ENCODE data around the gene MN1.
"Not testable (repeated sequence)": the region's sequence is repeated elsewhere in the genome, so short reads cannot be mapped to it uniquely, and the experiment has no call there.

MN1 gene

DNA sequence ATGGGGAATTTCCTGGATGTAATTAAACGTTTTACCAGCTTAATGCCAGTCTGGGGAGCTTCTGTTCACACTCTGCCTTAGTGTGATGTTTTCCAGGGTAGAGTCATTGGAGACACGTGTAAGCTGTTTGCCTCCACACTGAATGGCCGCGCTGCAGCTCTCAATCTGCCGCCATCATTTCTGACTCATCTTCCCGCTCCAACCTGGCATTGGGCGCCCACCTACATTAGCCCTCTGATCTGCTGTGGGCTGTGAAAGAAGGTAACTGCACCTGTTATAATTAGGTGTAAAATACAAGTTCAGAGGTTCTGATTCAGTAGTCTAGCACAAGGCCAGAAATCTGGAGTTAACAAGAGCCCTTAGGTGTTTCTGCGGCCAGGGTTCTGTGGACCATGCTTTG, 54.6 kb downstream of the MN1 start:
- in situ Hi-C loops (cut with HindIII; ENCODE audit: low sequenced_read_pairs), result no loop called here

DNA sequence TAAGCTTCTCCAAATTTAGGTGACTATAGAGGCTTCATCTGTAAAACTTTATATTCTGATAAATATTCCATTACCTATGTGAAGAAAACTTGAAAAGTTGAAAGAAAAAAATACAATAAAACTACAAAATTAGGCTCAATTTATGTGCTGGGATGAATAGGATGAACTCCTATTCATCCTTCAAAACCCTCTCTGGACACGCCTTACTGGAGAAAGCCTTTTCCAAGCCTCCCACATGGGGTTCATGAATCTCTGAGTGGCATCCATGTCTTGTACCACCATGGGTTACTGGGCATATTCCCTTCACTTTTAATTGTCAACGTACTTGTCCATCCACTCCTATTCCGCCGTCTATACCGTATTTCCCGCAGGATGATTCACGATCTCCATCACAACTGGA, 55.7 kb downstream of the MN1 start:
- in situ Hi-C loops (cut with HindIII; ENCODE audit: low sequenced_read_pairs), result no loop called here

DNA sequence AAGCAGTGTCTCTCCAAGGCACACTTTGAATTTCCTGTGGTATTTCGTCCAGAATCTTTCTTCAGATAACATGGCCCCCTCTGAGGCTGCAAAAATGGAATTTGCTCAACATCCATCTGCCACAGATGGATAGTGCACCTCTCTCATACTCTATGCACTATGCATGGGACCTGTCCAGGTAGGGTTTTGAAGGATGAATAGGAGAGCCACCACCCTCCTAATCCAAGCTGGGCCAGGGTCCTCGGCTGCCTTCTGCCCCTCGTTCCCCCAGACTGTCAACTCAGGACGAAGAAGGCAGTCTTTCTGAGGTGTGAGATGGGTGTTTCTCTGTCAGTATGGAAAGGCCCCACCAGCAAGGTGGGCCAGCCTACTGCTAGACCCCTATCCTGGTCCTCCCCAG, 56.4 kb downstream of the MN1 start:
- in situ Hi-C loops (cut with HindIII; ENCODE audit: low sequenced_read_pairs), result no loop called here

DNA sequence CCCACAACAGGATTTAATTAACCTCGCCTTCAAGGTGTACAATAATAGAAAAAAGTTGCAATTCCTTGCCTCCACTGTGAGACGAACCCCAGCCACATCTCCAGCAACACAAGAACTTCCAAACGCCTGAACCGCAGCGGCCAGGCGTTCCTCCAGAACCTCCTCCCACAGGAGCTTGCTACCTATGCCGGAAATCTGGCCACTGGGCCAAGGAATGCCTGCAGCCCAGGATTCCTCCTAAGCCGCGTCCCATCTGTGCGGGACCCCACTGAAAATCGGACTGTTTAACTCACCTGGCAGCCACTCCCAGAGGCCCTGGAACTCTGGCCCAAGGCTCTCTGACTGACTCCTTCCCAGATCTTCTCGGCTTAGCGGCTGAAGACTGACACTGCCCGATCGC, 57.5 kb downstream of the MN1 start:
- in situ Hi-C loops (cut with HindIII; ENCODE audit: low sequenced_read_pairs), result not testable (repeated sequence)

DNA sequence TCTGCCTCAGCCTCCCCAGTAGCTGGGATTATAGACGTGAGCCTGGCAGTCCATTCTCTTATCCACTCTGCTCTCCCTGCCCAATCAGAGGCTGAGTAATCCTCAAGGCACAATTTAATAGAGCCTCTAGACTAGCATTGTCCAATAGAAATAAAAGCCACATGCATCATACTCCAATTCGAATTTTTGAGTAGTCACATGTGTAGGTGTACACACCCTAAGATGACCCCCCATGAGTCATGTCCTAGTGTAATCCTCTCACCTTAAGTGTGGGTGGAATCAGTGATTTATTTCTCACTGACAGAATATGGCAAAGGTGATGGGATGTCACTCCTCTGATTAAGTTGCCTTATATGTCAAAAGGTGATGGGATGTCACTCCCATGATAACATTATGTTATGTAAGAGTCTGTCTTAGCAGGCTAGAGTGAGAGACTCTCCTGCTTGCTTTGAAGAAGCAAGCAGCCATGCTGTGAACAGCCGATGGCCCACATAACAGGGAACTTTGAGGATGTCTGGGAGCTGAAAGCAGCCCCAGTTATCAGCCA, 61.3 kb downstream of the MN1 start:
- in situ Hi-C loops (cut with HindIII; ENCODE audit: low sequenced_read_pairs), result no loop called here

DNA sequence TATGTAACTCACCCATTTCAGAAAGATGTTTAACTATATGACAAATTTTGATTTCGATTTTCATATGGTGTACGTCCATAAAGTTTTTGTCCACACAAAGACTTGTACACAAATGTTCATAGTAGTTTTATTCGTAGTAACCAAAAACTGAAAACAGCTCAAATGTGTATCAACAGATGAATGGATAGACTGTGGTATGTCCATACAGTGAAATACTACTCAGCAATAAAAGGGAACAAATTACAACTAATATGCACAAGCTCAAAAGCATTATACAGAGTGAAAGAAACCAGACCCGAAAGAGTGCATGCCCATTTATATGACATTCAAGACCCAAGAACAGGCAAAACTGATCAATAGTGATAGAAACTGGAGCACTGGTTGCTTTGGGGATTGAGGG, 64.0 kb downstream of the MN1 start:
- in situ Hi-C loops (cut with HindIII; ENCODE audit: low sequenced_read_pairs), result no loop called here

DNA sequence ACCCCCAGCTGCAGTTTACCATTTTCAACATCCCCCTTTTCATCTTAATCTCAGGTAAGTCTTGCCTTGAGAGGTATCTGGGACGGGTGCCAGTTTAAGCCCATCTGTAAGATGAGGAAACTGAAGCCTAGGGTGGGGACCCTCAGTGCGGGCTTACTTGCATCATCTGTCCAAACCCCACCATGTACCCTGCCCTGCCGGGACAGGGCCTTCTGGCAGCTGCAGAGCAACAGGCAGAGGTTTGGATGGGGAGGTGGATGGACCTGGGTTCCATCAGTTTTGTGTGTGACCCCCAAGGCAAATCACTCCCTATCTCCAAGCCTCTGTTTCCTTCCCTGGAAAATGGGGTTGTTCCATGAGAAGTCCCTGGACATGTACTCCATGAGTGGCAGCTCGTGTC, 67.5 kb downstream of the MN1 start:
- in situ Hi-C loops (cut with HindIII; ENCODE audit: low sequenced_read_pairs), result no loop called here

DNA sequence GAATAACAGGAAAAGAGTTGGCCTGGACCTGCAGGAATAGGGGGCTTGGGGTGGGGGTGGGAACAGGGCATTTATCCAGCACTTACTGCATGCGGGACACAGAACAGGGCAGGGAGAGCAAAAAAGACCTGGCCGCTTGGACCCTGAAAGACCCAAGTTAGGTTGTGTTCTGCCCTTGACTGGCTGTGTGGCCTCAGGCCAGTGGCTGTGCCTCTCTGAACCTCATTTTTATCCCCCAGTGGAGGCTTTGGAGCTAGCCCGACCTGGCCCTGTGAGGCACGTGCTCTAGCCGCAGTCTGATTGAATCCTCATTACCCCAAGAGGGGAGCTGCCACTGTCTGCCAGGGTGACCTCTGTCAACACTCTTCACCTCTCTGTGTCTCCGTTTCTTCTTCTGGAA, 68.7 kb downstream of the MN1 start:
- in situ Hi-C loops (cut with HindIII; ENCODE audit: low sequenced_read_pairs), result no loop called here

DNA sequence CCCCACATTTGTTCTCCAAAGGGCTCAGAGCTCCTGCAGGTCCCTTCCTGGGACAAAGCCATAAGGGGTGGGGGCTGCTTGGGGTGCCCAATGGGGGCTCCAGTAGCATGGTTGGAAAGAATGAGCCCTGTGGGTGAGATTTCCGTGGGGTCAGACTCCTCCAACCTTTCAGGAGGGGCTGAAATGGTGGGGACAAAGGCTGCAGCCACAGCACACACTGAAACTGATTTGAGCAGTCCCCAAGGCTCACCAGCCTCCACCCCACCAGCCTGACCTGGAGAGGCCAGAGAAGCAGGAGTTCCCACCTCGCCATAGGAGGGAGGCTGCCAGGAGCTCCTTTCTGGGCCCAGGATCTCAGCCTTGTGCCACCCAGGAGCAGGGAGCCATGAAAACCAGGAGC, 69.2 kb downstream of the MN1 start:
- in situ Hi-C loops (cut with HindIII; ENCODE audit: low sequenced_read_pairs), result no loop called here

DNA sequence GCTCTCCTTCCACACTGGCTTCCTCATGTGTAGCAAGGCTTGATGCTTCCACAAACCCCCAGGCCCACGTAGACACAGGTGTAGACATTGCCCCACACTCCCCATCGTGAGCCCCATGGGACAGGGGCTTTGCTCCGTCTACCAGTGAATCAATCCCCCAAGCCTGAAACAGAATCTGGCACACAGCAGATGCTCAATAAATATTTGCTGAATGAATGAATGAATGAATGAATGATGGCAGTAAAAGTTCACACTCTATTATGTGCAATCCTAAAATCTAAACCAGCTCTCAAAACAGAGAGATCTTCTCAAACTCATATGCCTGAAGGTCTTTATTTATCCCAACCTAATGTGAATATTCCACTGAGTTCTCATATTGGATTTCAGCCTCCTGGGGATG, 69.9 kb downstream of the MN1 start:
- in situ Hi-C loops (cut with HindIII; ENCODE audit: low sequenced_read_pairs), result no loop called here

DNA sequence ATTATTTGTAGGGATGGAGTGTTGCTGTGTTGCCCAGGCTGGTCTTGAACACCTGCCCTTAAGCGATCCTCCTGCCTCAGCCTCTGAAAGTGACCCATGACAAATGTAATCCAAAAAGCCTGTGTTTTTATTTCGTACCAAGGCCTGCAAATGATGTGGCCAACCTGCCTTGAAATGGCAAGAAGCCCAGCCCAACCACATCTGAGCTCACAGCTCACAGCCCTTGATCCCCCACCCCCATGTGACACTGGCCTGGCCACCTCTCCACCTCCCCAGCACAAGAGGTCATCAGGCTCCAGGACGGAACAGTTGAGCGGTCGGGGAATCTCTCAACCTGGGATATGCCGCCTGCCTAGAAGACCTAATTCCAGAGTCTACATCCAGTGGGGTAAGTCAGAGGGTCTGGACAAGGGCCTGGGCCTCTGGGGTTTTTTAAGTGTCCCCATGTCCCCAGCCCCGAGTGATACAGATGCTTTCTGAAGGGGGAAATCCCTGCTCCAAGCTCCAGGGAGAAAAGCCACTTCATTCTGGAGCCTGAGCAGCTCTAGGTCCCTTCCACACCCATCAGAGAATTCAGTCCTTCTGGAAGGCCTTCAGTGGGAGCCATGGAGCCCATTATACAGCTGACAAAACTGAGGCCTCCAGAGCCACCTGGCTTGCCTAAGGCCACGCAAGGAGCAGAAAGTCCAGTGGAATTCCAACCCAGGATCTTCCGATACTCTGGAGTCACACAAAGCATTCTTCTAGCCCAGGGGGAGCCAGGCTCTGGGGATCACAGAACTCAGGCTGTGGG, 70.7 kb downstream of the MN1 start:
- in situ Hi-C loops (cut with HindIII; ENCODE audit: low sequenced_read_pairs), result no loop called here

DNA sequence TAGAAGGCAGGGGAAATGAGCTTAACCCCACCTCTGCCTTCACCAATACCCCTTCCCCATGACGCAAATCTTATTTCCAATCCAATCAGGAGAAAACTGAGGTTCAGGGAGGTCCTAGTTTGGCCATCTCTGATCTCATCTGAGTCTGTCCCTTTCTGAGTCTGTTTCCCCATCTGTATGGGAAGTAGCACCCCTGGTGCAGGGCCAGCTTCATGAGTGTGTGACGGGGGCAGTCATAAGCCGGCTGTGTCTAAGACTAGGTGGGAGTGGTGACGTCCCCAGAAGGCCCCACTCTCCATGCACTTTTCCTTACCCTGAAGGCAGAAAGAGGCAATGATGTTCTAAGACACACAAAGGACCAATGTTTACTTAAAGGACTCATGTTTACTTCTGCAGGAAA, 72.3 kb downstream of the MN1 start:
- in situ Hi-C loops (cut with HindIII; ENCODE audit: low sequenced_read_pairs), result no loop called here

DNA sequence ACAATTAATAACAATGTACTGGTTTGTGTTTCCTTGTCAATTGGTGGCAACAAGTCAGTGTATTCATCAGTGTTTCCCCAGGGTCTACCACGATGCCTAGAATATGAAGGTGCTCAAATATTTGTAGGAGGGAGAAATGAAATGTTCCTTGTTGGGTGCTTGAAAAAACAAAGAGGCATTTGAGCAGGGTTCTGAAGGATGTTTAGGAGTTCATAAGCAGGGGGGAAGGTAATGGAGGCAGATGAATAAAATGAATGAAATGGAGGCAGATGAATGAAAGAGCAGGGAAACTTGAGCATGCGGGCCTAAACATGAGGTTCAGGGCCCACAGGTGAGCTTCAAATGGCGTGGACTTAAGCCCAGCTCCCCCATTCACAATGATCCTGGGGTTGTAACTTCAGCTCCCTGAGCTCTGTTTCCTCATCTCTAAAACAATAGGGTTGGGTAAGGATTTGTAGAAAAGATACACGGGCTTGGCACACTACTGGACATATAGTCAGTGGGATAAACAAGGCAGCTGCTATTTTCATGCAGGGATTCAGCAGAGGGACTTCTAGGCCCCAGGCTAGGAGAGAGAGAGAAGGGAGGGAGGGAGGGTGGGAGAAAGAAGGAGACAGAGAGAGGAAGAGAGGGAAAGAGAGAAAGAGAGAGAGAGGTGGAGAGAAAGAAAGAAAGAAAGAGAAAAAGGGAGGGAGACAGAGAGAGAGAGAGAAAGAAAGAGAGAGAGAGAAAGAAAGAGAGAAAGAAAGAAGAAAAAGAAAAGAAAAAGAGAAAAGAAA, 73.7 kb downstream of the MN1 start:
- in situ Hi-C loops (cut with HindIII; ENCODE audit: low sequenced_read_pairs), result no loop called here

DNA sequence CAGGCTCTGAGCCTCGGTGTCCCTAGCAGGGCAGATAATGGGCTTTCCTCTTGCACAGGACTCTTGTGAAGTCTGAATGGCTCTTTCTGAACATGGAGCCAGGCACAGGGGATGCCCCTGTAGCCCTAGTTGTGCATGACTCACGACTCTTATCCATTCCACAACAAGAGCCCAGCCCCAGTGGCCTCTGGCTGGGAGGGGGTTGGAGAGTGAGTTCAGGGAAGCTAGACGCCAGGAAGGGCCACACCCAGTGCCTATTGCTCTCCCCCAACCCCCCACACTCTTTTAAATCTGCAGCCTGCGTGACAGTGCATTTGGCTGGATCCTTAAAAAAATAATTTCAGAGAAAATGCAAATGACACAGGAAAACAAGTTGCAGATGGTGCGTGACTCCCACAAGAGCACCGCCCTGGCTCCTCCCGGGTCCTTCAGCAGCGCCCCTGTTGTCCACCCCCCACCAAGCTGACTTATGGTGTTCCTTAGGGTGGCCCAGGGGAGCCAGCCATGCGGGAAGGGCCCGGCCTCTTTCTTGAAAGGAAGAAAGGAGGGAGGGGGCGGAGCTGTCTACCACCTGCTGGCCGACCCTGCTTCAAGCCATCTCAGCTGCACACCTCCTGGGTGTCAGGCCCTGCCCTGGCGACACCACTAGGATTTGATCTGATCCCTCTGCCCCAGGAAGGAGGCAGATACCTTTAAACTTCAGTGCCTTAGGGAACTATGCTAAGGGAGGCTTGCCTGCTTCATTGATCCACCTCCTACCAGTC, 74.7 kb downstream of the MN1 start:
- in situ Hi-C loops (cut with HindIII; ENCODE audit: low sequenced_read_pairs), result no loop called here

DNA sequence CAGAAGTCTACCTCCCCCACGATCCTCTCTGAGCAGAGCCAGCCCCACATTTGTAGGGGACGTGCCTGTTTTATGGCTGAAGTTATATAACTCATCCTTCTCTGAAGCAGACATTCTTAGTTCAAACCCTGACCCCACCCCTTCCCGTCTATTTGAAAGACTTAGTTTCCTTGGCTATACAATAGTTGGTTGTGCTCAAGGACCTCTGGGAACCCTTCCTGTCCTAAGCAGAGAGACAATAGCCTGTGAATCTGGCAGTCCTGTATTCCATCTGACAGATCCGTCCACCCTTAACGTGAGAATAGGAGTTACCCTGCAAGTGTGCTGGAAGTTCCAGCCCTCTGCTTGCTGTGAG, 75.2 kb downstream of the MN1 start:
- in situ Hi-C loops (cut with HindIII; ENCODE audit: low sequenced_read_pairs), result no loop called here

DNA sequence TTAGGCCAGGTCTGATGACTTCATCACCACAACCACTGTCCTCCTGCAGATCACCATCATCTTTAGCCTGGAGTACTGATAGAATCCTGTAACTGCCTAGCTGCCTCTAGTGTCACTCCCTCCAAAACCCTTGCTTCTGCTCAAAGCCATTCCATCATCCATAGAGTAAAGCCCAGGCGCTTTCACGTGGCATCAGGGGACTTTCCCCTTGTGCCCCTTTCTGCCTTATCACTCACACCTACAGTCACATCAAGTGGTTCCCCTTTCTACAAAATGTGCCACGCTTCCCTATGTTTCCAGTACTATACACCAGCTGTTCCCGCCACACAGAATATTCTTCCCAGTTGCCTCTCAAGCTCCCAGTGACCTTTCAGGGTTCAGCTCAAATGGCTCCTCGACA, 75.9 kb downstream of the MN1 start:
- in situ Hi-C loops (cut with HindIII; ENCODE audit: low sequenced_read_pairs), result no loop called here

DNA sequence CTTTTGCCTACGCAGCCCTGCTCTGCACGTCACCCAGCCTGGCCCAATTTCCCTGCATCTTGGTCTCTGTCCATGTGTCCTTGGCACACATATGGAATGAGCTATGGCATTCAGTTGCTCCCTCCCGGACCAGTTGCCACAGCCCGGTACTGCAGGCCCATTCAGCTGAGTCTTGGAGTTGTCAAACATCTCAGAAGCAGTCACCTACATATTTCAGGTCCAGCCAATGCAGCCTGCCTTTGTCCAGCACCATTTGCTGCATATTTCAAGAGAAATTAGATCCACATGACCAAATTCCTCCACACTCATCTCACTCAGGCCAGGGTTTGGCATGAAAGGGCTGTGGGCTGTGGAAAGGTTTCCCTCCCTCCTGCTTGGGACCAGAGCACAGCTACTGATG, 76.8 kb downstream of the MN1 start:
- in situ Hi-C loops (cut with HindIII; ENCODE audit: low sequenced_read_pairs), result no loop called here

DNA sequence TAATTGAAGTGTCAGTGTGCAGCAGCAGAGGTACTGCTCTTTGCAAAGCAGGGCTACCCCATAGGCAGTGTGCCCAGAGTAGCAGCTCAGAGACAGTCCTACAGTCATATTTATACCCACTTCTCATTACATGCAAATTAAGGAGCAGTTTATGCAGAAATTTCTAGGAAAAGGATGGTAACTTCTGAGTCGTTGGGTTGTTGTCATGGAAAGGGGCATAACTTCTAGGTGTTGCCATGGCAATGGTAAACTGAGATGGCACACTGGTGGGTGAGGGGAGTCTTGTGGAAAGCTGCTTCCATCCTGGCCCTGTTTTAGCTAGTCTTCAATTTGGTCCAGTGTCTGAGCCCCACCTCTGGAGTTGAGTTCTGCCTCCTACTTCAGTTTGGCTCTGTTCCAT, 77.4 kb downstream of the MN1 start:
- in situ Hi-C loops (cut with HindIII; ENCODE audit: low sequenced_read_pairs), result no loop called here

DNA sequence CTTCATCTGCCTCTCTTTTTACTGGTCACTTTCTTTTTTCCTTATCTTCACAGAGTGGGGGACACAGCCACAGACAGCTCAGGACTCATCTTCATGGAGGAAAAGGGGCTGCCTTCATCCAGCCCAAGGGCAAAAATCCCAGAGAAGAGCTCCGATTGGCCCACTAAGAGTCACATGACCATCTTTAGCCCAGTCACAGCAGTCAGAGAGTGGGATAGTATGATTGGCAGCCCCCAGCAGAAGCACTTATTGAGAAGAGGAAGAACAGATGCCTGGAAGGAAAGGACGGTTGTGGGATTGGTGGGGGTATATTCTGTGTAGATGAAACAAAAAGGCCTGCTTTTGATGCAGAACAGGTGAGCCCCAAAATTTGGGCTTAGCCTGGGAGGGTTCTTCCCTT, 77.8 kb downstream of the MN1 start:
- in situ Hi-C loops (cut with HindIII; ENCODE audit: low sequenced_read_pairs), result no loop called here

DNA sequence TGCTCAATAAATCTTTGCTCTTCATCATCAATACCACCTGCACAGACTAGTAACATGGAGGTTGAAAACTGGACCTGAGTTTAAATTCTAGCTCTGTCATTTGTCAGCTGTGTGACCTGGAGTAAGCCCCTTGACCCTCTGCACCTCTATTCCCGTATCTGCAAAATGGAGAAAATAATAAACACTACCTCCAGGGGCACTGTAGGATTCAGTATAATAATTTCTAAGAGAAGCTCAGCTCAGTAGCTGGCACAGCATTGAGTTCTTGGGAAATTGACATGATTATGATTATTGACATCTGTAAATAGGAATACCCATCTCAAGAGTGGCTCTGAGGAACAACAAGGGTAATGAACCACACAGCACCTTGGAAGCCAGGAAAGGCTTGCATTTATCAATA, 78.4 kb downstream of the MN1 start:
- in situ Hi-C loops (cut with HindIII; ENCODE audit: low sequenced_read_pairs), result no loop called here

DNA sequence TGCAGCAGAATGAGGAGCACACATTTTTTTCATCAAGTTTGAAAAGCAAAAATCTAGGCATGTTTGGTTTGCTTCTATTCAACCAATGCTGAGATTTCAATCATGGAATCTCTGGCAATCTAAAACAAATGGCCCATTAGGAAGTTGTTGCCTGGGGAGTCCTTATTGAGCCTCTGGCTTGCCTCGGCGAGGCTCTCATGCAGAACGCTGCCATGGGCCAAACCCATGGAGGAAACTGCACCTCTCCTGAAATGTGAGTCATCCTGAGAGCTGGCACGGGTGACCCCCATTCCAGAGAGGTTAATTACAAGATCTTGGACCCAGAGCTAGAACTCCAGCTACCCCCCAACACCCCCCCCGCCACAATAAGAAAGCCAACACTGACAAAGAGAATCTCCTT, 80.7 kb downstream of the MN1 start:
- in situ Hi-C loops (cut with HindIII; ENCODE audit: low sequenced_read_pairs), result no loop called here

All from DLD1 (cell line).